AG09319 (cell line): ENCODE results near the gene TMEM129.
A peak's percentile ranks its signal among the peaks of the same experiment; 100 is the strongest.

Source experiments
- DNase-seq: peaks from one replicate; pipeline ENCODE4 v3.0.0-alpha.2; 2010; ENCODE audit warnings: low read depth; ENCODE audit errors: extremely low read depth
- TF ChIP-seq, protein P1 (sequence below): IDR thresholded peaks from 2 replicates; pipeline ENCODE4 v1.5.1; 2011; ENCODE audit warnings: low read depth, mild to moderate bottlenecking, inconsistent platforms, low read length, moderate library complexity

Gene TMEM129

DNA sequence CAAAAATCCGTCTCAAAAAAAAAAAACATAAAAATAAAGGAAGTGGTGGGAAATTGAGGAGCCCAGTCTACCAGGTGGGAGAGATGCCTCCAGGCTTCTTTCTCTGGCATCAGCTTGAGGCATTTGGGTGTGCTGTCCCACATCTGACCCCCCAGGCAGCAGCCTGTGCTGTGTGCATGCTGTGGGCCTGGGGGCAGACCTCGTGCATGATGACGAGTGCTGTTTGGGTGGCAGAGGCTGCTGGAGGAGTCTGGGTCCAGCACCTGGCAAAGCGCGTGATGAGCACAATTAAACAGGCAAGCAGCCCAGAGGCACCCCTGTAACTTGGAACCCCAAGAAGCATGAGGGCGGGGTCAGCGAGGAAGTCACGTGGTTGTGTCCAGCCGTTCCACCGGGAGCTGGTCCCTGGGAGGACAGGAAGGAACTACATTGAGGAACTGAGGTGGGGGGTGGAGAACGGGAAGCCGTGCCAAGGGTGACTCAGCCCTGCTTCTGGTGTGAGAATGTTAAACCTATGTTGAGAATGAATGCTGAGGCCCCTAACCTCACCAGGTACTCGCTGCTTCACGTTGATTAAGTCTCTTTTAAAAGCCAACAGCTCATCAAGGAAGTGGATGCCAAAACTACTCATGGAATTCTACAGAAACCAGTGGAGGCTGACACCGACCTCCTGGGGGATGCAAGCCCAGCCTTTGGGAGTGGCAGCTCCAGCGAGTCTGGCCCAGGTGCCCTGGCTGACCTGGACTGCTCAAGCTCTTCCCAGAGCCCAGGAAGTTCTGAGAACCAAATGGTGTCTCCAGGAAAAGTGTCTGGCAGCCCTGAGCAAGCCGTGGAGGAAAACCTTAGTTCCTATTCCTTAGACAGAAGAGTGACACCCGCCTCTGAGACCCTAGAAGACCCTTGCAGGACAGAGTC, 6.3 kb upstream of the TMEM129 start:
- TF ChIP-seq, protein P1, sequence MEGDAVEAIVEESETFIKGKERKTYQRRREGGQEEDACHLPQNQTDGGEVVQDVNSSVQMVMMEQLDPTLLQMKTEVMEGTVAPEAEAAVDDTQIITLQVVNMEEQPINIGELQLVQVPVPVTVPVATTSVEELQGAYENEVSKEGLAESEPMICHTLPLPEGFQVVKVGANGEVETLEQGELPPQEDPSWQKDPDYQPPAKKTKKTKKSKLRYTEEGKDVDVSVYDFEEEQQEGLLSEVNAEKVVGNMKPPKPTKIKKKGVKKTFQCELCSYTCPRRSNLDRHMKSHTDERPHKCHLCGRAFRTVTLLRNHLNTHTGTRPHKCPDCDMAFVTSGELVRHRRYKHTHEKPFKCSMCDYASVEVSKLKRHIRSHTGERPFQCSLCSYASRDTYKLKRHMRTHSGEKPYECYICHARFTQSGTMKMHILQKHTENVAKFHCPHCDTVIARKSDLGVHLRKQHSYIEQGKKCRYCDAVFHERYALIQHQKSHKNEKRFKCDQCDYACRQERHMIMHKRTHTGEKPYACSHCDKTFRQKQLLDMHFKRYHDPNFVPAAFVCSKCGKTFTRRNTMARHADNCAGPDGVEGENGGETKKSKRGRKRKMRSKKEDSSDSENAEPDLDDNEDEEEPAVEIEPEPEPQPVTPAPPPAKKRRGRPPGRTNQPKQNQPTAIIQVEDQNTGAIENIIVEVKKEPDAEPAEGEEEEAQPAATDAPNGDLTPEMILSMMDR, result no peak

GRCh38 chr4:1726146-1726934, 5.2 kb upstream of the TMEM129 start:
- peak; percentile 48 for DNase-seq
- TF ChIP-seq, protein P1, result peak; percentile 98

More for the DNA sequence above, 6.3 kb upstream of the TMEM129 start:
- DNase-seq, result no peak

DNA sequence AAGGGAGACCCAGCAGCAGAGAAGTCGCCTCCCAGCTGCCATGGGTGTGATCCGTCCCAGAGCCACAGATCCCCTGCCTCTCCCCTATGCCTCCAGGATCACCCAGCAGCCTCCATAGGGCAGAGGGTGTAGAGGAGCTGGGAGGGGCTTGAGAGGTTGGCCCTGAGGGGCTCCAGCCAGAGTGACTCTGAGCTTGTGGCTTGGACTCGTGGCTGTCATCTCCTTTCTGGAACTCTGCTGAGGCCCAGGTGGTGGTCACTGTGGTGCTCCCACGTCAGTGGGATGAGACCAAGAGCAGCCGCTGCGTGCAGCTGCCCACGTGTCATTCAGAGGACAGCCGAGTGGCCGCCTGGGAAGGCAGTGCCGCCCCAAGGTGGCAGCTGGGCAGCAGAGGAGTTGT, 4.4 kb upstream of the TMEM129 start:
- TF ChIP-seq, protein P1, result no peak

DNA sequence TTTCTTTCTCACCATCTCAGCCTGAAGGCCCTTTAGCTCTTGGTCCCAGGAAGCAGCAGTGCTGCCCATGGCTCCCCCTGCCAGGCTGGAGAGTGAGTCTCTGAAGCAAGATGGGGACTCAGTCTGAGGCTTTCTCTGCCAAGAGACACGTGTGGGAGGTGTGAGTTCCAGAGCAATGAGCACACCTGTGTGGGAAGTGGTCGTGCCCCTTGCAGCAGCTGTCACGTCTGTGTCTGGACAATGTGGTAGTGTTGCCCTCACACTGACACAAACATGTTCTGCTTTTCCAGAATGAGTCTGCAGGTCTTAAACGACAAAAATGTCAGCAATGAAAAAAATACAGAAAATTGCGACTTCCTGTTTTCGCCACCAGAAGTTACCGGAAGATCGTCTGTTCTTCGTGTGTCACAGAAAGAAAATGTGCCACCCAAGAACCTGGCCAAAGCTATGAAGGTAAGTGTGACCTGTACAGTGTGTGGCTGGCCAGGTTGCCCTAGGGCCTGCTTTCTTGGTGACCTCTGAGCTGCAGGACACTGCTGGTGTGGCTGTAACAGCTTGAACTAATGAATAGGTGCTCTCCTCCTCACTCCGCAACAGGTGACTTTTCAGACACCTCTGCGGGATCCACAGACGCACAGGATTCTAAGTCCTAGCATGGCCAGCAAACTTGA, 2.1 kb upstream of the TMEM129 start:
- no peak for DNase-seq
- TF ChIP-seq, protein P1, result no peak

More for the DNA sequence above, 4.4 kb upstream of the TMEM129 start:
- DNase-seq, result no peak

GRCh38 chr4:1722551-1723118, 1.5 kb upstream of the TMEM129 start:
- DNase-seq, result no peak
- TF ChIP-seq, protein P1, result no peak

- TF ChIP-seq, protein P1, result no peak
- no peak for DNase-seq
These were observed 785 bp upstream of the TMEM129 start for GRCh38 chr4:1721666-1722550.
